ENCODE results near the gene NCOA1. TPM values are rescaled to one million over a fixed set of nuclear protein-coding genes. Genes with fewer than 3 reads are reported as not detected.

NCOA1 gene
- total and polyA plus RNA-seq, 2 of the 4 experiments (the other 2 are of a cell fraction) = 6.7 to 11.3 TPM

GRCh38 chr2:24657818-24658217 lies 166.8 kb downstream of the NCOA1 start:
- DNase-seq (peak; percentile 16), ATAC-seq (ENCODE audit: low read depth) (0 out of 2 replicates have a peak, but pooled peaks have one; percentile 21)
- dilution Hi-C loops (cut with HindIII; ENCODE audit: low sequenced_read_pairs, unreplicated experiment) (no loop called here), in situ Hi-C loops (cut with MboI; ENCODE audit: low sequenced_read_pairs) (no loop called here), intact Hi-C loops (cut with micrococcal nuclease) (no loop called here)
- no peak overlapping the region for H2AFZ ChIP-seq (replicated peaks; ENCODE audit: low read length, poor library complexity)
- no peak overlapping the region for H3K56ac ChIP-seq (ENCODE audit: extremely low read depth, insufficient read depth, low read length)
- CTCF ChIA-PET = interaction anchor here (0.6 kb wide), 1 partner anchor 441 kb away, joined by 6 read pairs; no protein-coding TSS in a partner anchor
- no peak overlapping the region for H2AK9ac ChIP-seq (replicated peaks; ENCODE audit: low read depth, low read length, poor library complexity)
- TF ChIP-seq BHLHE40 (IDR thresholded peaks at IDR 0.05; ENCODE audit: low read depth, low read length) (no peak), MAFK (IDR thresholded peaks at IDR 0.05; ENCODE audit: low read depth, low read length) (no peak), POLR2A (IDR thresholded peaks at IDR 0.05; ENCODE audit: low read depth, low read length) (no peak)
- no peak overlapping the region for H3K23ac ChIP-seq (ENCODE audit: low read depth, low read length)
- H2BK120ac ChIP-seq (ENCODE audit: low read depth, low read length) = no peak overlapping the region
- H4K91ac ChIP-seq (ENCODE audit: insufficient read depth, low read depth, low read length) = no peak overlapping the region
- no peak overlapping the region for H3K4me3 ChIP-seq (ENCODE audit: insufficient read depth, low read depth, low read length)
- H3K14ac ChIP-seq (replicated peaks; ENCODE audit: low read depth, low read length) = no peak overlapping the region
- H3K4ac ChIP-seq (ENCODE audit: low read depth, low read length) = no peak overlapping the region
- H2BK20ac ChIP-seq (ENCODE audit: low read depth, low read length) = no peak overlapping the region
- H2BK15ac ChIP-seq (ENCODE audit: low read depth, low read length) = no peak overlapping the region
- H3K9me1 ChIP-seq (ENCODE audit: insufficient read depth, low read length) = no peaks in the 10 kb centered on the region
- no peaks in the 10 kb centered on the region for H3K9me3 ChIP-seq (ENCODE audit: control insufficient read depth, insufficient read depth, low read length)
- no TSS peak for BruUV-seq (replicated peaks)
- H3K27ac ChIP-seq (ENCODE audit: insufficient read depth, low read length) = no peak overlapping the region
- no peak overlapping the region for H2BK5ac ChIP-seq (ENCODE audit: low read depth, low read length, poor library complexity, severe bottlenecking)
- no peaks in the 10 kb centered on the region for H3K79me1 ChIP-seq (ENCODE audit: low read depth in 1 of 2, low read length in 2 of 2)
- no peak overlapping the region for H3K9ac ChIP-seq (ENCODE audit: low read depth, low read length)
- no peak overlapping the region for H3K4me2 ChIP-seq (ENCODE audit: low read depth, low read length)
- H3K36me3 ChIP-seq (ENCODE audit: control insufficient read depth, insufficient read depth, low read length) = no peaks in the 10 kb centered on the region
- no CpG with 5 or more reads among the region's 2 CpGs for WGBS, 2 experiments (ENCODE audit: extremely low coverage in 2 of 2, insufficient read length in 1 of 2)
- H2AK5ac ChIP-seq (ENCODE audit: low read depth, low read length) = no peak overlapping the region
- no peaks in the 10 kb centered on the region for H4K20me1 ChIP-seq (ENCODE audit: insufficient read depth, low read length)
- H4K8ac ChIP-seq (ENCODE audit: low read depth in 2 of 2, low read length in 2 of 2) = no peak overlapping the region
- H3K27me3 ChIP-seq (ENCODE audit: control insufficient read depth, insufficient read depth, low read length) = no peaks in the 10 kb centered on the region
- POLR2A ChIA-PET (ENCODE audit: unreplicated experiment) = no interaction called here
- H4K5ac ChIP-seq (ENCODE audit: low read depth, low read length) = no peak overlapping the region
- no peaks in the 10 kb centered on the region for H3K4me1 ChIP-seq (ENCODE audit: control insufficient read depth, insufficient read depth, low read length)
- no peak overlapping the region for H3K18ac ChIP-seq (ENCODE audit: low read depth, low read length)

Measured in IMR-90 (cell line).